ENCODE measurements around the gene FMO5.

The FMO5 gene, protein sequence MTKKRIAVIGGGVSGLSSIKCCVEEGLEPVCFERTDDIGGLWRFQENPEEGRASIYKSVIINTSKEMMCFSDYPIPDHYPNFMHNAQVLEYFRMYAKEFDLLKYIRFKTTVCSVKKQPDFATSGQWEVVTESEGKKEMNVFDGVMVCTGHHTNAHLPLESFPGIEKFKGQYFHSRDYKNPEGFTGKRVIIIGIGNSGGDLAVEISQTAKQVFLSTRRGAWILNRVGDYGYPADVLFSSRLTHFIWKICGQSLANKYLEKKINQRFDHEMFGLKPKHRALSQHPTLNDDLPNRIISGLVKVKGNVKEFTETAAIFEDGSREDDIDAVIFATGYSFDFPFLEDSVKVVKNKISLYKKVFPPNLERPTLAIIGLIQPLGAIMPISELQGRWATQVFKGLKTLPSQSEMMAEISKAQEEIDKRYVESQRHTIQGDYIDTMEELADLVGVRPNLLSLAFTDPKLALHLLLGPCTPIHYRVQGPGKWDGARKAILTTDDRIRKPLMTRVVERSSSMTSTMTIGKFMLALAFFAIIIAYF

DNA sequence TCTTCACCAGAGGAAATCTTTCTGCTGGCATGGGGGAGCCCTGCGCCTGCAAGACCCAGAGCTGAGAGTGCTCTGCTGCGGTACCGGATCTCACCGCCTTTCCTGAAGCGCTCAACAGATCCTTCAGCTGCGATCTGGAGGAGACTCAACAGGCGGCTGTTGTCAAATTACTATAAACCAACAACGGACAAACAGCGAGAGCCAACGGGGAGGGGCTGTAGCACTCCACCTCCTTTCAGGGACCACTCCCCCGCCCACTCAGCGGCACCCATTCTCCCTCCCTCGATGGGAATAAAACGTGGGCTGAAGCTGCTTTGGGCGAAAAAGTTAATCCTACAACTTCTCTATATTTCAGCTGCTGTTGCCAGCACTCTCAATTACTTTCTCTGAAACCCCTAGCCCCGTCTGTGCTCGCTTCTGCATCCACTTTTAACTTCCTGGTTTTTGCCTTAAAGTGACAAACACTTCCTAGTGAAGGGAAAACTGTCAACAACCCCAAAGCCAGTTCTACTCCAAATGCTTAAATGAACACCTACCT lies at the start of gene FMO5:
Gene FMO5, minus strand, starts transcription at position 147 of the 538 bp plus-strand sequence. CDS start 310 bp downstream, outside the sequence.
- TF ChIP-seq, protein P1, sequence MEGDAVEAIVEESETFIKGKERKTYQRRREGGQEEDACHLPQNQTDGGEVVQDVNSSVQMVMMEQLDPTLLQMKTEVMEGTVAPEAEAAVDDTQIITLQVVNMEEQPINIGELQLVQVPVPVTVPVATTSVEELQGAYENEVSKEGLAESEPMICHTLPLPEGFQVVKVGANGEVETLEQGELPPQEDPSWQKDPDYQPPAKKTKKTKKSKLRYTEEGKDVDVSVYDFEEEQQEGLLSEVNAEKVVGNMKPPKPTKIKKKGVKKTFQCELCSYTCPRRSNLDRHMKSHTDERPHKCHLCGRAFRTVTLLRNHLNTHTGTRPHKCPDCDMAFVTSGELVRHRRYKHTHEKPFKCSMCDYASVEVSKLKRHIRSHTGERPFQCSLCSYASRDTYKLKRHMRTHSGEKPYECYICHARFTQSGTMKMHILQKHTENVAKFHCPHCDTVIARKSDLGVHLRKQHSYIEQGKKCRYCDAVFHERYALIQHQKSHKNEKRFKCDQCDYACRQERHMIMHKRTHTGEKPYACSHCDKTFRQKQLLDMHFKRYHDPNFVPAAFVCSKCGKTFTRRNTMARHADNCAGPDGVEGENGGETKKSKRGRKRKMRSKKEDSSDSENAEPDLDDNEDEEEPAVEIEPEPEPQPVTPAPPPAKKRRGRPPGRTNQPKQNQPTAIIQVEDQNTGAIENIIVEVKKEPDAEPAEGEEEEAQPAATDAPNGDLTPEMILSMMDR (IDR thresholded peaks at IDR 0.05; ENCODE audit: borderline replicate concordance, insufficient read depth, low read depth, low read length), result peak; percentile 31; the same call in 1 of the 2 replicates
- peak within 1 kb of the TSS; percentile 63 for H3K4me3 ChIP-seq (ENCODE audit: low read depth, low read length)

DNA sequence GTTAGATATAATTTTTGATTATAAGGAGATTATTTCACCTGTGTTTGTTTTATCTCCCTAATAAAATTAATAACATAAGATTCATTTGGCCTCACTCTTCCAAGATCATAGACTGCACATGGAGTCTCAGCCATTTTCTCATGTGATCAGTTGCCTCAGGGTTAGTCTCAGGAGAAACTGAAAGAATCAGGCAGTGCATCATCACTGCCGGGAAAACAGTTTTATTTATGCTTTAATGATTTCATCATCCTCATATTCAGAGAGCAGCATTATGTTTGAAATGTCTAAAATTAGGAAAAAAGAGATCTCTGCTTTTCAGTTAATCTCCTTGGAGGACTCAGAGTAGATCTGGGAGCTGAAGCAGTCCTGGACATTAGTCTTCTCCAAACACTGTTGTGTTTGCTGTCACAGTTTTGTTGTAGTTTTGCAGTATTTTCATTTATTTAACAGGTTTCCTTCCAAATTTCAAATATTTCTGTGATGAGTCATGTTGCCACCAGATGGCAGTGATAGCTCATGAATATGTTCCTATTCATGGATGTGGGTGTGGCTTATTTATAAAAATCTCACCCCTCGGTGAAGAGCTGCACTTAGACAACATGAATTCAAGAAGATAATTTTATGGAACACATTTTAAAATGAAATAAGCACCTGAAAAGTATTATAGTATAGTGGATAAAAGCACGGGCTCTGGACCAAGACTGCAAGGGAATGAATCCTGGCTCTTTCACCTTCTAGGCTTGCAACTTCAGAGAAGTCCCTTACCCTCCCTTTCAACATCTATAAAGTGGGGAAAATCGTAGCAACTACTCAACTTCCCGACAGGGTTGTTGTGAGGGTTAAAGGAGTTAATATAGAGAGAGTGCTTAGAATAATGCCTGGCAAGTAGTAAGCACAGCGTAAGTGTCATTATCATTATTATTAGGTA lies 48.5 kb upstream of the FMO5 start:
- no peak overlapping the region for H3K4me3 ChIP-seq (ENCODE audit: low read depth, low read length)
- TF ChIP-seq, protein P1 (IDR thresholded peaks at IDR 0.05; ENCODE audit: borderline replicate concordance, insufficient read depth, low read depth, low read length), result peak; percentile 37; the same call in 1 of the 2 replicates

DNA sequence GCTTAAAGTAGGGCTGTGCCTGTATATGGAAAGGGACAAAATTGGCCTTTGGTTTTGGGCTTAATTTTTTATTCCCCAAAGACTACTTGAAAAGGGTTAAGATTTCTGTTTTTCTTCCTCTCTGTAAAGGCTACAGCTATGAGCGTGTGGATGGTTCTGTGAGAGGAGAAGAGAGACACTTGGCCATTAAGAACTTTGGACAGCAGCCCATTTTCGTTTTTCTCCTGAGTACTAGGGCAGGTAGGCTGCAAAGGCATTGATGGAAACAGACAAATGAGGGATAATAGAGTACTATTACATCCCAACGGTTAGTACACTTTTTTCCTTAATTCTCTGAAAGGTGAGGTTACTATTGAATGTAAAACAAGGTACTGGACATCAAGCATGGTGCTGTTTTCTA lies 46.9 kb upstream of the FMO5 start:
- TF ChIP-seq, protein P1 (IDR thresholded peaks at IDR 0.05; ENCODE audit: borderline replicate concordance, insufficient read depth, low read depth, low read length), result no peak
- no peak overlapping the region for H3K4me3 ChIP-seq (ENCODE audit: low read depth, low read length)

DNA sequence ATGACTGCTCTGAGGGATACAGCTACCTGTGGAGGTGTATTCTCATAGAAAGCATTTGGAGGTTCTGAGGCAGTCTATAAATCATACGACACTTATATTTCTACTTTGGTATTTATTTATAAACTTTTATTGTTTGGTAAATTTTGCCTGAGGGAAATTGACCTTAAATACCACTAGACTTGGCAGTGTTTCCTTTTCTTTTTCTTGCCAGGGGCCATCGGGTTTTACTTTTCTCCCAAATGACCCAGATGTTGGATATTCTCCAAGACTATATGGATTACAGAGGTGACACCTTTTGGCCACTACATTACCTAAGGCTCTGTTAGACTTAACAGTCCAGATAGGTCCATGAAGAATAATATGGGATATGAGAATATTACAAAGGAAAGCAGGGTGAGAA lies 45.6 kb upstream of the FMO5 start:
- H3K4me3 ChIP-seq (ENCODE audit: low read depth, low read length), result no peak overlapping the region
- TF ChIP-seq, protein P1 (IDR thresholded peaks at IDR 0.05; ENCODE audit: borderline replicate concordance, insufficient read depth, low read depth, low read length), result no peak

DNA sequence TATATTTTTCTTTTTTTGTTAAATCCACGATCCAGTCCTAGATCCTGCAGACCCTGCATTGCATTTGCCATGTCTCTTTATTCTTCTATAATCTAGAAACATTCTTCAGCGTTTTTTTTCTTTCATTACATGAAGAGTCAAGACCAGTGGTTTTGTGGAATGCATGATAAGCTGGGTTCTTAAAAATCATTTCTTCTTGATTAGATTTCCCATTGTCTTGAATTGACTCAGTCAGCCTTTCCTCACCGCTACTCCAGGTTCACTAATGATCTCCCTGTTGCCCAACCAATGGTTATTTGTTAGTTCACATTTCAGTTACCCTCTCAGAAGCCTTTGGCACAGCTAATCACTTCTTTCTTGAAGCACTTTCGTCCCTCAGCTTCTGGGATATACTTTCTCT lies 42.6 kb upstream of the FMO5 start:
- TF ChIP-seq, protein P1 (IDR thresholded peaks at IDR 0.05; ENCODE audit: borderline replicate concordance, insufficient read depth, low read depth, low read length), result no peak
- H3K4me3 ChIP-seq (ENCODE audit: low read depth, low read length), result no peak overlapping the region

DNA sequence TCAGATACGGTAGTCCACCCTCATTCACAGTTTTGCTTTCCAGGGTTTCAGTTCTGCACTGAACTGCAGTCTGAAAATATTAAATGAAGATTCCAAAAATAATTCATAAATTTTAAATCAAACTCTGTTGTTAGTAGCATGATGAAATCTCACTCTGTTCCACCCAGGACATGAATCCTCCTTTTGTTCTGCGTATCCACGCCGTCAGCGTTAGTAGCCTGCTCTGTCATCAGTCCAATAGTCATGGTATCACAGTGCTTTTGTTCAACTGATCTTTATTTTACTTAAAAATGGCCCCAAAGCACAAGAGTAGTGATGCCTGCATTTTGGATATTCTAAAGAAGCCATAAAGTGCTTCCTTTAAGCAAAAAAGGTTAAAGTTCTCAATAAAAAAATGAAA lies 41.2 kb upstream of the FMO5 start:
- TF ChIP-seq, protein P1 (IDR thresholded peaks at IDR 0.05; ENCODE audit: borderline replicate concordance, insufficient read depth, low read depth, low read length), result no peak
- no peak overlapping the region for H3K4me3 ChIP-seq (ENCODE audit: low read depth, low read length)
